Measurements from ENCODE around the gene SMKR1.

- no peak for TF ChIP-seq POLR2AphosphoS5 (IDR thresholded peaks at IDR 0.05)
- TF ChIP-seq, protein P1, sequence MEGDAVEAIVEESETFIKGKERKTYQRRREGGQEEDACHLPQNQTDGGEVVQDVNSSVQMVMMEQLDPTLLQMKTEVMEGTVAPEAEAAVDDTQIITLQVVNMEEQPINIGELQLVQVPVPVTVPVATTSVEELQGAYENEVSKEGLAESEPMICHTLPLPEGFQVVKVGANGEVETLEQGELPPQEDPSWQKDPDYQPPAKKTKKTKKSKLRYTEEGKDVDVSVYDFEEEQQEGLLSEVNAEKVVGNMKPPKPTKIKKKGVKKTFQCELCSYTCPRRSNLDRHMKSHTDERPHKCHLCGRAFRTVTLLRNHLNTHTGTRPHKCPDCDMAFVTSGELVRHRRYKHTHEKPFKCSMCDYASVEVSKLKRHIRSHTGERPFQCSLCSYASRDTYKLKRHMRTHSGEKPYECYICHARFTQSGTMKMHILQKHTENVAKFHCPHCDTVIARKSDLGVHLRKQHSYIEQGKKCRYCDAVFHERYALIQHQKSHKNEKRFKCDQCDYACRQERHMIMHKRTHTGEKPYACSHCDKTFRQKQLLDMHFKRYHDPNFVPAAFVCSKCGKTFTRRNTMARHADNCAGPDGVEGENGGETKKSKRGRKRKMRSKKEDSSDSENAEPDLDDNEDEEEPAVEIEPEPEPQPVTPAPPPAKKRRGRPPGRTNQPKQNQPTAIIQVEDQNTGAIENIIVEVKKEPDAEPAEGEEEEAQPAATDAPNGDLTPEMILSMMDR (IDR thresholded peaks at IDR 0.05 in 8 of 11, conservative IDR thresholded peaks at IDR 0.05 in 3 of 11) = no peak
- no peak for TF ChIP-seq POLR2A (IDR thresholded peaks at IDR 0.05)
These were observed 29.4 kb downstream of the SMKR1 start for GRCh38 chr7:129531721-129532120.

Data from spleen (tissue), 7 donors.